Lower lobe of right lung (tissue), 2 donors: ENCODE results near the gene TMEM200A. TPM values are rescaled to one million over a fixed set of nuclear protein-coding genes. Genes with fewer than 3 reads are reported as not detected.
A peak's percentile ranks its signal among the peaks of the same experiment; 100 is the strongest.

Experiments
- ATAC-seq, 2 donors: fragments of 200-7000 bp; cut with Tn5 transposase; one replicate each; pipeline ENCODE4 v1.9.1; 2020 to 2022; ENCODE audit warnings: mild to moderate bottlenecking in 2 of 2, moderate library complexity in 2 of 2
- DNase-seq: peaks from one replicate; pipeline ENCODE4 v3.0.0-alpha.2; 2020
- H3K27ac ChIP-seq: fragments of 200-600 bp; one replicate; pipeline ENCODE4 v1.8.0; 2022
- H3K27me3 ChIP-seq: fragments of 200-600 bp; one replicate; pipeline ENCODE4 v1.8.0; 2022; ENCODE audit warnings: low read depth
- H3K36me3 ChIP-seq: fragments of 200-600 bp; one replicate; pipeline ENCODE4 v1.8.0; 2022; ENCODE audit warnings: mild to moderate bottlenecking
- H3K4me1 ChIP-seq: fragments of 200-600 bp; one replicate; pipeline ENCODE4 v1.8.0; 2022
- H3K4me3 ChIP-seq: fragments of 200-600 bp; one replicate; pipeline ENCODE4 v1.8.0; 2022; ENCODE audit warnings: mild to moderate bottlenecking
- H3K9me3 ChIP-seq: fragments of 200-600 bp; one replicate; pipeline ENCODE4 v1.8.0; 2022
- intact Hi-C: fragments of 100-400 bp; cut with DNase I; formaldehyde crosslinking; loops from one replicate; pipeline ENCODE4 v1.11.0; 2022
- long read RNA-seq: library from polyadenylated mRNA; unstranded; transcript quantifications from one replicate; pipeline ENCODE4 v2.0.0, GENCODE V29; 2021
- total RNA-seq: library from RNA; stranded (reverse); fragmentation: NEBNext Ultra II Directional; extraction: Animal tissue kit (Norgen Biotek cat#: 25700); gene quantifications from one replicate; pipeline ENCODE4 v1.2.1, GENCODE V29; 2021
- TF ChIP-seq, protein P1 (sequence below): fragments of 200-600 bp; IDR thresholded peaks from one replicate; pipeline ENCODE4 v1.8.0; 2022; ENCODE audit warnings: antibody characterized with exemption, mild to moderate bottlenecking
- donor health status: DM: no; HTN: yes; CAD: no; lungs with severe emphysema.

Gene TMEM200A
- total RNA-seq: 4.3 TPM
- long read RNA-seq, partial matches to known transcripts: 1 of 4 reads
- long read RNA-seq, other reads (novel, unspliced or antisense): 1 of 4 reads

DNA sequence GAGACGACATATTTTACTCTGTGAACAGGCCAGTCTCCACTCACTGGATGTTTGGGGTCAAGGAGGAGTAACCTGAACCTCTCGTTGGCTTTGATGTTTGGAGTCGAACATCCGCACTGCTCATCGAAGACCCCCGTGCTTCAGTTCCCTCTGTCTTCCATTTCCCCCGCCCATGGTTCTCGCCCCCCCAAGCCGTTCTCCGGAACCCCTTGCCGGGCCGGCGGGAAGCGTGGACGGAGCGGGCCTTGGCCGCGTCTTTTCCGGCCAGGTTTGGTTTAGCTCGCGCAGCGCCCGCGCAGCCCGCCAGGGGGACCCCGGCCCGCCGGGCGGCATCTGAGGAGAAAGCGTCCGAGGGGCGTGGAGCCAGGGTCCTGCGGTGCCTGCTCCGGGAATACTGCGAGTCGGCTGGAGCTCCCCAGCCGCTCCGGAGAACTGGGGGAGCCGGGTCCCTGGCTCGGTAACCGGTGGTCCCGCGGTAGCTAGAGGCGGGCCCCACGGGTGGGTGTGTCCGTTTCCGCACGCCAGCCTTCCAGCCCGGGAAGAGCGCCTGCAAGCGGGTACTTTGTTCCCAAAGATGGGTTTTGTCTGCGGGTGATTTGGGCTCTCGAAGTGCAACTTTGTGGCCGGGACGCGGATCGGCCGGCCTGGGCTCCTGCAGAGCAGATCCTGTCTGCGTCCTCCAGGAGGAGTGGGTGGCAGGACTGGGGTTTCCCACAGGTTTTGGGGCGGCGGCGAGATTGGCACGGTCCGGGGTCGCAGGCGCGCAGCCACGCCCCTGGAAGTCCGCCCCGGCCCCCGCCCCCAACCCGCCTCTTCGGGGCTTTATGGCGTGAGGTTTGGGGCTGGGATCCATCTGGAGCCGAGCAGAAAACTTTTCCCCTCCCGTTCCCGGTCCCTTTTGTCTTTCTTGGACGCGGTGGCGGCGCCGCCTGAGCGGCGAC lies at the start of gene TMEM200A:
Gene TMEM200A, plus strand, starts transcription at position 852 of the 941 bp plus-strand sequence. CDS start 74,406 bp downstream, outside the sequence.
- Histone ChIP-seq H3K4me3 (peak within 1 kb of the TSS; percentile 68), H3K27me3 (peaks cover 38% of the 10 kb centered on the region), H3K9me3 (no peaks in the 10 kb centered on the region), H3K4me1 (peaks cover 12% of the 10 kb centered on the region), H3K36me3 (no peaks in the 10 kb centered on the region), H3K27ac (peak within 1 kb of the TSS; percentile 68)
- peak; percentile 58 for DNase-seq
- intact Hi-C loops: no loop called here
- TF ChIP-seq, protein P1, sequence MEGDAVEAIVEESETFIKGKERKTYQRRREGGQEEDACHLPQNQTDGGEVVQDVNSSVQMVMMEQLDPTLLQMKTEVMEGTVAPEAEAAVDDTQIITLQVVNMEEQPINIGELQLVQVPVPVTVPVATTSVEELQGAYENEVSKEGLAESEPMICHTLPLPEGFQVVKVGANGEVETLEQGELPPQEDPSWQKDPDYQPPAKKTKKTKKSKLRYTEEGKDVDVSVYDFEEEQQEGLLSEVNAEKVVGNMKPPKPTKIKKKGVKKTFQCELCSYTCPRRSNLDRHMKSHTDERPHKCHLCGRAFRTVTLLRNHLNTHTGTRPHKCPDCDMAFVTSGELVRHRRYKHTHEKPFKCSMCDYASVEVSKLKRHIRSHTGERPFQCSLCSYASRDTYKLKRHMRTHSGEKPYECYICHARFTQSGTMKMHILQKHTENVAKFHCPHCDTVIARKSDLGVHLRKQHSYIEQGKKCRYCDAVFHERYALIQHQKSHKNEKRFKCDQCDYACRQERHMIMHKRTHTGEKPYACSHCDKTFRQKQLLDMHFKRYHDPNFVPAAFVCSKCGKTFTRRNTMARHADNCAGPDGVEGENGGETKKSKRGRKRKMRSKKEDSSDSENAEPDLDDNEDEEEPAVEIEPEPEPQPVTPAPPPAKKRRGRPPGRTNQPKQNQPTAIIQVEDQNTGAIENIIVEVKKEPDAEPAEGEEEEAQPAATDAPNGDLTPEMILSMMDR: peak; percentile 64
- ATAC-seq: peak; percentile 69 to 73

DNA sequence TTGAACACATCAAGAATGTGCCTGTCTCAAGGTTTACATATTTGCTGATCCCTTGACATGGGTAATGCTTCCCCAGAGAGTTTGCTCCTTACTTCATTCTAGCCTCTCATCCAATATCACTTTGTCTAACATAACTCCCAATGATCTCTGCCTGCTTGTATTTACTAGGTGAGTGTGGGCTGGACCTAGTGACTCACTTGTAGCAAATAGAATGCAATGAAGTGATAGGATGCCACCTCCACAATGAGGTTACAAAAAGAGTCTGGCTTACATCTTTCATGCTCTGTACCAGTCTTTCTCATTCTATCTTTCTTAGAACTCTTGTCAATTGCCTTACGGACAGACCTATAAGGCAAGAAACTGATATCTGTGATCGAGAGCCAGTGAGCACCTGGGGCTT lies 44.9 kb upstream of the TMEM200A start:
- DNase-seq (no peak), ATAC-seq (no peak)
- H3K36me3 ChIP-seq: no peaks in the 10 kb centered on the region
- no peaks in the 10 kb centered on the region for H3K27me3 ChIP-seq
- TF ChIP-seq, protein P1: no peak
- H3K9me3 ChIP-seq: no peaks in the 10 kb centered on the region
- H3K4me1 ChIP-seq: no peaks in the 10 kb centered on the region
- intact Hi-C loops: loop anchor here (10.0 kb wide), 1 partner anchor 374 kb away; no protein-coding TSS in a partner anchor
- no peak overlapping the region for H3K27ac ChIP-seq
- no peak overlapping the region for H3K4me3 ChIP-seq

DNA sequence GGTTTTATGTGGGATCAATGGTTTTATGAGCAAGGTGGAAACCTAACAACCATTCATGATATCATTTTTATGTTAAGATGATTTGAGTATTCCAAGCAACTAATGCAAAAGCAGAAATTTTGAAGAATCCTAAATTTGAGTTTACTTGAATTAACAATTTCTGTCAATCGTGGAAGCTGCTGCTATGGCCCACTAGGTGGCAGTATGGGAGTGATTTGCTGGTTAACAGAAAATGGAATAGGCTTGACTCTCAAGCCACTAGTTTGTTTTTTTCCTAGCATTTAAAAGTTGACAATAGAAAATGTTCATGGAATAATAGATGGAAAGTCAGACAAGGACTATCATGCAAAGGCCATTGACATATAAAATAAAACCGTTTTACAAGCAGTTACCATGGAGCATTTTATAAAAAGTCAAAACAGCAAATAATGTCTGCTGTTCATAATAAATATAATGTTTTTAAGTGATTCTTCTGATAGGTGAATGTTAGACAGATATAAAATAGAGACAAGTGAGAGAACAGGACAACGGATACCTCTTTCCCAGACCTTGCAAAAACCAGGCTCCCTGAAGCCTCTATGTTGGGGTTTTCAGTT lies 43.0 kb upstream of the TMEM200A start:
- DNase-seq (no peak), ATAC-seq (peak in 1 of 2 donors; percentile 56)
- Histone ChIP-seq H3K4me3 (no peak overlapping the region), H3K9me3 (no peaks in the 10 kb centered on the region), H3K36me3 (no peaks in the 10 kb centered on the region), H3K4me1 (no peaks in the 10 kb centered on the region), H3K27me3 (no peaks in the 10 kb centered on the region), H3K27ac (no peak overlapping the region)
- TF ChIP-seq, protein P1: peak; percentile 84
- intact Hi-C loops: loop anchor here (10.0 kb wide), 1 partner anchor 372 kb away; no protein-coding TSS in a partner anchor

DNA sequence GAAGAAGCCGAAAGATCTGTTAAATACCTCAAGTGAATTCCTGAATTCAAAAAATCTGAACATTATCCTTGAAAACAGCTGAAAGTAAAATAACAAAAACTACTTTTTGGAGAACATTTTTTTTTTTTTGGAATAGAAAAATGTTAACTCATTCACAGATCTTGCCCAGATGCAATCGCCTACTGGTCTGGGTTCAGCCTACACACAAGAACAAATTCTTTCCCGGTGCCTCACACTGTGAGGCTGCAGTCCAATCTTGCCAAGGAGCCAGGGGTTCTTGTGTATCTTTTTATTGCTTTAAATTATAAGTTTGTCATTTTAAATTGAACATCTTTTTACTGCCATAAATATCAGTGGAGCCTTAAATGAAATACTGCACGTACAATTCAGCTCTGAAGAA lies 41.2 kb upstream of the TMEM200A start:
- TF ChIP-seq, protein P1: no peak
- Histone ChIP-seq H3K36me3 (no peaks in the 10 kb centered on the region), H3K27me3 (no peaks in the 10 kb centered on the region), H3K9me3 (no peaks in the 10 kb centered on the region), H3K4me3 (no peak overlapping the region), H3K27ac (no peak overlapping the region), H3K4me1 (no peaks in the 10 kb centered on the region)
- DNase-seq: no peak
- intact Hi-C loops: loop anchor here (10.0 kb wide), 1 partner anchor 370 kb away; no protein-coding TSS in a partner anchor
- ATAC-seq: no peak

DNA sequence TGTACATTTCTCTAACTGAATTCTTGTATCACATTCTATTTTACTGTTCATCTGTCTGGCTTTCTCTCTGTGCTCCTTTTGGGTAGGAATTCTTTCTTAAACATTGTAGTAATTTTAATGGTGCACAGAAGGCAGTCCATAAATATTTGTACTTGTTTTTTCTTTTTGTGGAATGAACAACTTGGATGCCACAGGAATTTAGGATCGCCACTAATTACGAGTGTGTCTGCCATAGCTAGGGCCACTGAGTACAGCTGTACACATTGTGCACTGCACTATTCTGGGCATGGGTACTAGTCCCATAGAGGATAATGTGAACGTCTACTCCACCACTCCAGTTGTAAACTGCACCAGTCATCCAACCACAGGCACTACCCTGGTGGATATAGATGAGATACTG lies 39.3 kb upstream of the TMEM200A start:
- Histone ChIP-seq H3K4me3 (no peak overlapping the region), H3K27me3 (no peaks in the 10 kb centered on the region), H3K4me1 (no peaks in the 10 kb centered on the region), H3K36me3 (no peaks in the 10 kb centered on the region), H3K27ac (no peak overlapping the region), H3K9me3 (no peaks in the 10 kb centered on the region)
- TF ChIP-seq, protein P1: no peak
- DNase-seq (no peak), ATAC-seq (no peak)
- intact Hi-C loops: loop anchor here (10.0 kb wide), 1 partner anchor 368 kb away; no protein-coding TSS in a partner anchor
